NCI-H1092 treated with DMSO at 0.1 percent for 48 hours (cell line): ENCODE measurements around the gene TOM1L2.

Source experiments
- DNase-seq: peaks from one replicate; lab custom pipeline; 2025; lab: John Stamatoyannopoulos, UW

The TOM1L2 gene

GRCh38 chr17:17833658-17834357 lies 138.4 kb downstream of the TOM1L2 start:
- DNase-seq = no peak

DNA sequence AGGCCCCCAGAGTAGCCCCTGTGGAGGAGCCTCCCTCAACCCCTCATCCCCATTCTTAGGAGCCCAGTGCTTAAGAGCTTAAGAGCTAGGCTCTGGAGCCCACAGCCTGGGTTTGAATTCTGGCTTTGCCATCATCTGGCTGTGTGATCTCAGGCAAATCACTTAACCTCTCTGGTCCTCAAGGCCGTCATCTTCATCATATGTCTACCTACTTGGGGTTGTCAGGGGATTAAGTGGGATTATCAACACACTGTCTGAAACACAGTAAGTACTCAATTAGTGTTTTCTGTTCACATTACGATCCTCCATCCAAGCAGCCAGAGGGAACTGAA lies 140.2 kb downstream of the TOM1L2 start:
- no peak for DNase-seq

GRCh38 chr17:17831208-17832031 lies 140.8 kb downstream of the TOM1L2 start:
- no peak for DNase-seq

GRCh38 chr17:17830740-17831207 lies 141.4 kb downstream of the TOM1L2 start:
- no peak for DNase-seq

- DNase-seq = no peak
Measured at GRCh38 chr17:17830269-17830567, 142.0 kb downstream of the TOM1L2 start.

- DNase-seq = no peak
Measured at GRCh38 chr17:17827826-17828621, 144.2 kb downstream of the TOM1L2 start.

GRCh38 chr17:17826942-17827785 lies 145.0 kb downstream of the TOM1L2 start:
- DNase-seq = no peak

DNA sequence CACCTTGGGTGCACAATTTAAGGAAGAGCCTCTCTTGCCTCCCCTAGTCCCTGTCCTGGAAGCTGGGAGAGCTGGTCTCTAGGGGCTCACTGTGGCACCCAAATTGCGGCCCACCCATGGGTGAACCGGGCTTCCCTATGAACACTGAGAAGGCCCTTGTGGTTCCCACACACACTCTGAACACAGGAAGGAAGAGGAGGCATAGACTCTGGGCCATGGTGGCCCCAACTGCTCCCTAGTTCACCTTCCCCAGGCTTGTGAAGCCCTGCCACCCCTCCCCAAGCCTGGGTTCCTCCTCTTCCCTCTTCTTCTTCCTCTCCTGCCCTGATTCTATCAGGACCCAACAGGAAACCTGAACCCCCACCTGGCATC lies 145.9 kb downstream of the TOM1L2 start:
- no peak for DNase-seq

DNA sequence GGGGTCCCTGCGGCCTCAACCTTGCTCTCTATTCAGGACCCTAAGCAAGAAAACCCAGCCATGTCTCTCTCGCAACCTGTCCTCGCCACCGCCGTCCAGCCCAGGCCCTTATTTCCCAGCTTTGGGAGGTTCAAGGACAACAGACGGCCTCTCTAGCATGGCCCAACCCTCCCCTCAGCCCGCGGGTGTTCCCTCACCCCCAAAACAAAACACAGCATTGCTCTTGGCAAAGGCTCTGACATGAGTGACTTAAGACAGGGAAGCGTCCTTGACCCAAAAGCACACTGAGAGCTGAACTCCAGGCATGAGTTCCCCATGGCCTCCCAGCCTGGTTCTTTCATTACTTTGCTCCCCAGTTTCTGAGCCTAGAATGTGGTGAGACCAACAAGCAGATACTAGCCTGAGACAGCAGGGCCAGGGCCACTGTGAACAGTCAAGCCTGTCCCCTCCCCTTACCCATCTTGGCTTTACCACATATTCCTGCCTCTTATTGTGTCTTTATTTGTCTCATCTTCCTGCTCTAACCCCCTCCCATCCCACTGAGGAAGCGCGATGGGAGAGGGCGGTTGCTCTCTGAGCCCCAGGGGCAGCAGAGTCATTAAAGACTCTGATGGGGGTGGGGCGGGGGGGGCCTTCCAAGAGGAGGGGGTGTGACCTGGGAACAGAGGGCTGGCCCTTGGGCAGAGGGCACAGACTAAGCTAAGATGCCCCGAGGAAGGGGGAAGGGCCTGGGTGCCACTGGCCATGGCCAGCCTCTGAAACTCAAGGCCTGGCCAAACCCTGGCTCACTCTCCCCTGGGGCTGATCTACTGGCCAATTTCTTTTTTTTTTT lies 147.2 kb downstream of the TOM1L2 start:
- DNase-seq = no peak

- DNase-seq = no peak
Measured at GRCh38 chr17:17824119-17824782, 147.9 kb downstream of the TOM1L2 start.

DNA sequence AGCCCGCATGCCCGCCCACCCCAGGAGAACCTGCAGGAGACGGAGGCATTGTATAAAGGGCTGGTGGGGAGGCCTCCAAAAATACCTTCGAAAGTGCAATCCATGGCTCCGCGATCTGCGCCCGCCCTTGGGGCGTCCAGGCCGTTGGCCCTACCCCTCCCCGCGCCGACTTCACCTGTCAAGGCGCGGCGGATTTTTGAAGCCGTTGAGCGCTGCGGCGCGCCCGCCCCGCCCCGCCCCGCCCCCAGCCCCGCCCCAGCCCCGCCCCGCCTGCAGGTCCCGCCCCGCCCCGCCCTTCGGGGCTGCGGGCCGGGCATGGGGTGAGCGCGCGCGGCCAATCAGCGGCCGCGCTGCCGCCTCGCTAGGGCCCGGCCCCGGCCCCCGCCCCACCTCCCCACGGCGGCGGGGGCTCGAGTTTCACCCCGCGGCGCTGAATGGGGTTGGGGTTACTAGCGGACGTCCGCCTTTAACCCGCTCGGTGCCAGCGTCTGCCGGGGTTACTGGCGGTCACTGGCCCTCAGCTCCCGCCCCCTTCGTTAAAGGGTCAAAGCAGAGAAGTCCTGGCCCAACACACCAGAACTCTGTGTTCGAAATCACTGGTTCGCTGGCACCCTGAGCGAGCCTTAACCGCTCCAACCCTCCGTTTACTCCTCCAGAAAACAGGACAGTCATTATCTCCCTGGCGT lies 148.6 kb downstream of the TOM1L2 start:
- DNase-seq = peak; percentile 72

GRCh38 chr17:17822616-17823015 lies 149.6 kb downstream of the TOM1L2 start:
- no peak for DNase-seq

- DNase-seq = no peak
Measured at GRCh38 chr17:17822189-17822588, 150.0 kb downstream of the TOM1L2 start.

DNA sequence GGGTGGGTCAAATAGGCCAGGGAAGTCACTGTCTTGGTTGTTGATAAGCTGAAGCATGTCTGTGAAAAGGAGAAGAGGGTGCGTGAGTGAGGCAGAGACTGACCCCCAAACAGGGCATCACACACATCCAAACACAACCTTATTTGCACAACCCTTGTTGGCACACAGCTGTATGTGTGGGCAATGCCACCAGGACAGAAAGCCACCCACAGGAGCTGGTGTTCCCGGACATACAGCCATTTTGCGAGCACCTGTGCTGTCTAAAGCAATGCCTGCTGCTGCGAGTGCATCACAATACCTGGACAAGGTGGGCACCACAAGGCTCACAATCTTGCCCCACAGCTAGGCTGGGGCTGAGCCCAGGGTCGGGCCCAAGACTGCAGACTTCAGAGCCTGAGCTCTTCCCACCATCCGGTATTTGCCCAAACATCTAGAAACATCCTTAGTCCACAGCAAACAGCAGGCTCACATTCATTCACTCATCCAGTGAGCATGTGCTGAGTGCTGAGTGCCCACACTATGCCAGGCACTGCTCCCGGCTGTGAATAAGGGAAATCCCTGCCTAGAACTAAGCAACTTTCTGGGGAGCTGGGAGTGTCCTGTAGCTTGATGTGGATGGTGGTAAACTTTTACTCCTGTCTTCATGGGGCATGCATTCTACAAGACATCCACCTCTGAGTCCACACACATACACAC lies 151.6 kb downstream of the TOM1L2 start:
- no peak for DNase-seq

GRCh38 chr17:17820046-17820445 lies 152.2 kb downstream of the TOM1L2 start:
- DNase-seq = no peak

GRCh38 chr17:17819561-17819995 lies 152.6 kb downstream of the TOM1L2 start:
- no peak for DNase-seq

GRCh38 chr17:17819111-17819510 lies 153.1 kb downstream of the TOM1L2 start:
- no peak for DNase-seq

- no peak for DNase-seq
Measured at GRCh38 chr17:17818088-17818526, 154.1 kb downstream of the TOM1L2 start.

- no peak for DNase-seq
Measured at GRCh38 chr17:17817552-17817947, 154.7 kb downstream of the TOM1L2 start.
